Effector memory CD4-positive, alpha-beta T cell (primary cell): ENCODE data around the gene RAB8A.
"Not testable (repeated sequence)": the region's sequence is repeated elsewhere in the genome, so short reads cannot be mapped to it uniquely, and the experiment has no call there.

Source experiments
- DNase-seq, 3 donors: peaks; one replicate each; pipeline ENCODE4 v3.0.0-alpha.2; 2020
- H3K27ac ChIP-seq: 2 replicates; pipeline ENCODE4 v1.7.0; 2013; ENCODE audit warnings: mild to moderate bottlenecking, low read length, moderate library complexity; ENCODE audit not compliant: insufficient read depth, poor library complexity, severe bottlenecking
- H3K27me3 ChIP-seq: replicated peaks from 2 replicates; pipeline ENCODE4 v1.7.0; 2013; ENCODE audit warnings: mild to moderate bottlenecking, low read length; ENCODE audit not compliant: insufficient read depth, control insufficient read depth, poor library complexity, severe bottlenecking
- H3K36me3 ChIP-seq: 2 replicates; pipeline ENCODE4 v1.7.0; 2013; ENCODE audit warnings: mild to moderate bottlenecking, low read length, moderate library complexity; ENCODE audit not compliant: control insufficient read depth, insufficient read depth
- H3K4me1 ChIP-seq: 2 replicates; pipeline ENCODE4 v1.7.0; 2013; ENCODE audit warnings: low read length, mild to moderate bottlenecking; ENCODE audit not compliant: control insufficient read depth, insufficient read depth, poor library complexity, severe bottlenecking
- H3K4me3 ChIP-seq: 2 replicates; pipeline ENCODE4 v1.7.0; 2013; ENCODE audit warnings: low read length, low read depth, mild to moderate bottlenecking; ENCODE audit not compliant: insufficient read depth, poor library complexity, severe bottlenecking
- H3K9me3 ChIP-seq: 2 replicates; pipeline ENCODE4 v1.7.0; 2013; ENCODE audit warnings: mild to moderate bottlenecking, low read length, moderate library complexity; ENCODE audit not compliant: control insufficient read depth

Gene RAB8A

GRCh38 chr19:16167055-16167454, 55.4 kb downstream of the RAB8A start:
- no peak overlapping the region for H3K4me3 ChIP-seq
- no peaks in the 10 kb centered on the region for H3K9me3 ChIP-seq
- no peaks in the 10 kb centered on the region for H3K27me3 ChIP-seq
- H3K27ac ChIP-seq, result no peak overlapping the region
- no peak for DNase-seq
- H3K4me1 ChIP-seq, result no peaks in the 10 kb centered on the region
- no peaks in the 10 kb centered on the region for H3K36me3 ChIP-seq

GRCh38 chr19:16168465-16169081, 56.9 kb downstream of the RAB8A start:
- no peak for DNase-seq
- no peaks in the 10 kb centered on the region for H3K4me1 ChIP-seq
- no peaks in the 10 kb centered on the region for H3K9me3 ChIP-seq
- H3K27ac ChIP-seq, result no peak overlapping the region
- no peaks in the 10 kb centered on the region for H3K36me3 ChIP-seq
- H3K27me3 ChIP-seq, result no peaks in the 10 kb centered on the region
- no peak overlapping the region for H3K4me3 ChIP-seq

DNA sequence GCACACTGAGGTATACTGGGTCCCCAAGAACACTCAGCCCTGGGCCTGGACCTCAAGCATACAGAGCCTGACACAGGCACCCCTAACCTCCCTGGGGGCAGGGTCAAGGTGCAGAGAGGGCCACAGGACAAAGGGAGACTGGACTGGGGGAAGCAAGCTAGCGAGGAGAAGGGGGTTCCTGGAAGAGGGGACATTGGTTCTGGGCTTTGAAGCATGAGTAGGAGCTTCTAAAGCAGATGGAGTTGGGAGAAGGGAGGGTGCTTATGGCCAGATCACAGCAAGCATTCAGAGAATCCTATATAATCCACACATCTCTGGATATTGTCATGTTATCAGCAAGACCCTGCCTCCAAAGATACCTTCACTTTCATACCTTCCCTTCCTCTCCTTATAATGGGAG, 58.4 kb downstream of the RAB8A start:
- H3K27me3 ChIP-seq, result no peaks in the 10 kb centered on the region
- H3K4me1 ChIP-seq, result no peaks in the 10 kb centered on the region
- H3K27ac ChIP-seq, result no peak overlapping the region
- no peak for DNase-seq
- H3K36me3 ChIP-seq, result no peaks in the 10 kb centered on the region
- H3K9me3 ChIP-seq, result no peaks in the 10 kb centered on the region
- H3K4me3 ChIP-seq, result no peak overlapping the region

GRCh38 chr19:16175954-16176353, 64.3 kb downstream of the RAB8A start:
- no peak for DNase-seq

GRCh38 chr19:16178866-16179265, 67.2 kb downstream of the RAB8A start:
- H3K9me3 ChIP-seq, H3K4me3 ChIP-seq: not testable (repeated sequence)

More at GRCh38 chr19:16175954-16176353, 64.3 kb downstream of the RAB8A start:
- no peak overlapping the region for H3K4me3 ChIP-seq
- no peaks in the 10 kb centered on the region for H3K27me3 ChIP-seq
- no peaks in the 10 kb centered on the region for H3K4me1 ChIP-seq
- H3K36me3 ChIP-seq, result no peaks in the 10 kb centered on the region
- H3K27ac ChIP-seq, result no peak overlapping the region
- H3K9me3 ChIP-seq, result no peaks in the 10 kb centered on the region

GRCh38 chr19:16180611-16181010, 68.9 kb downstream of the RAB8A start:
- no peak for DNase-seq
- Histone ChIP-seq H3K36me3 (no peaks in the 10 kb centered on the region), H3K27me3 (no peaks in the 10 kb centered on the region), H3K4me1 (peaks cover 5% of the 10 kb centered on the region), H3K27ac (no peak overlapping the region), H3K4me3 (no peak overlapping the region), H3K9me3 (no peaks in the 10 kb centered on the region)

More at GRCh38 chr19:16178866-16179265, 67.2 kb downstream of the RAB8A start:
- H3K27ac ChIP-seq, H3K27me3 ChIP-seq, H3K36me3 ChIP-seq, DNase-seq, H3K4me1 ChIP-seq: not testable (repeated sequence)
